H1 (cell line): ENCODE results near the gene LPP. TPM values are rescaled to one million over a fixed set of nuclear protein-coding genes. Genes with fewer than 3 reads are reported as not detected.
A peak's percentile ranks its signal among the peaks of the same experiment; 100 is the strongest.

Experiments
- CTCF ChIA-PET: fragments of 300-600 bp; sonication (Branson Sonifier 250); formaldehyde crosslinking; loops from one replicate; lab custom pipeline; 2021; ENCODE audit not compliant: partially characterized antibody; lab: Charles Lee
- POLR2A ChIA-PET: fragments of 300-600 bp; sonication (Branson Sonifier 250); formaldehyde crosslinking; loops from one replicate; lab custom pipeline; 2021; ENCODE audit warnings: inconsistent platforms; ENCODE audit not compliant: partially characterized antibody; lab: Charles Lee
- DNase-seq, 2 experiments: peaks; one replicate each; pipeline versions ENCODE4 v3.0.0 to v3.0.0-alpha.2; 2010 to 2022; ENCODE audit warnings: low spot score in 2 of 2, low read depth in 1 of 2, mixed read lengths in 1 of 2
- FAIRE-seq: peaks from 2 replicates; lab custom pipeline; 2011; peaks lifted over from hg19 to GRCh38; lab: Jason Lieb, UNC
- H2AFZ ChIP-seq: 2 replicates; pipeline ENCODE4 v1.8.1; 2012; ENCODE audit warnings: low read length, inconsistent platforms
- H2AK5ac ChIP-seq: 2 replicates; pipeline ENCODE4 v1.6.1; 2013; ENCODE audit warnings: low read depth, low read length
- H2BK120ac ChIP-seq: replicated peaks from 2 replicates; pipeline ENCODE3; 2013; ENCODE audit warnings: low read depth, low read length, inconsistent platforms
- H2BK12ac ChIP-seq: 2 replicates; pipeline ENCODE4 v1.6.1; 2013; ENCODE audit warnings: low read depth, low read length
- H2BK15ac ChIP-seq: 2 replicates; pipeline ENCODE4 v1.6.1; 2013; ENCODE audit warnings: low read length
- H2BK20ac ChIP-seq: 2 replicates; pipeline ENCODE4 v1.6.1; 2013; ENCODE audit warnings: low read length
- H2BK5ac ChIP-seq: 2 replicates; pipeline ENCODE4 v1.6.1; 2013; ENCODE audit warnings: low read depth, low read length
- H3K14ac ChIP-seq: 2 replicates; pipeline ENCODE4 v1.6.1; 2013; ENCODE audit warnings: inconsistent platforms; ENCODE audit not compliant: insufficient read length
- H3K18ac ChIP-seq: 2 replicates; pipeline ENCODE4 v1.6.1; 2013; ENCODE audit warnings: low read length; ENCODE audit errors: extremely low read depth
- H3K23ac ChIP-seq: 2 replicates; pipeline ENCODE4 v1.6.1; 2013; ENCODE audit warnings: inconsistent platforms; ENCODE audit not compliant: insufficient read length
- H3K23me2 ChIP-seq: 2 replicates; pipeline ENCODE4 v1.6.1; 2013; ENCODE audit warnings: low read depth, low read length
- H3K27ac ChIP-seq: 2 replicates; pipeline ENCODE4 v1.6.1; 2011; ENCODE audit warnings: low read depth, low read length, inconsistent platforms
- H3K27me3 ChIP-seq, 4 experiments: replicated peaks in 1 of 4; 1 replicate in 1 of 4; 2 replicates in 3 of 4; pipeline versions ENCODE4 v1.6.1 to v1.8.1; 2011 to 2013; ENCODE audit warnings: low read length in 3 of 4, mild to moderate bottlenecking in 3 of 4, inconsistent platforms in 2 of 4, mixed read lengths in 2 of 4, moderate library complexity in 1 of 4; ENCODE audit not compliant: control insufficient read depth in 3 of 4, insufficient read depth in 3 of 4; ENCODE audit errors: extremely low read depth in 1 of 4
- H3K36me3 ChIP-seq, 4 experiments: 2 replicates each; pipeline versions ENCODE4 v1.6.1 to v1.8.1; 2011 to 2013; ENCODE audit warnings: mild to moderate bottlenecking in 4 of 4, low read length in 3 of 4, moderate library complexity in 2 of 4, control low read depth in 1 of 4, inconsistent platforms in 1 of 4; ENCODE audit not compliant: insufficient read depth in 4 of 4, control insufficient read depth in 2 of 4
- H3K4ac ChIP-seq: replicated peaks from 2 replicates; pipeline ENCODE3; 2013; ENCODE audit warnings: low read length, low read depth, mixed read lengths, inconsistent platforms; ENCODE audit not compliant: insufficient read length
- H3K4me1 ChIP-seq, 4 experiments: replicated peaks in 1 of 4; 1 replicate in 1 of 4; 2 replicates in 3 of 4; pipeline versions ENCODE4 v1.6.1 to v1.8.1; 2011 to 2013; ENCODE audit warnings: low read length in 3 of 4, inconsistent platforms in 2 of 4, mixed read lengths in 1 of 4; ENCODE audit not compliant: insufficient read depth in 4 of 4, control insufficient read depth in 3 of 4
- H3K4me2 ChIP-seq, 2 experiments: 2 replicates each; pipeline versions ENCODE4 v1.6.1 to v1.8.1; 2011 to 2013; ENCODE audit warnings: low read depth in 2 of 2, low read length in 2 of 2, control low read depth in 1 of 2, inconsistent platforms in 1 of 2, mild to moderate bottlenecking in 1 of 2; ENCODE audit not compliant: insufficient read depth in 1 of 2
- H3K4me3 ChIP-seq, 4 experiments: fragments of 200-600, 300-600 bp in 1 of 4; sonication (generic), shearing (Covaris generic), sonication (Bioruptor Twin) in 1 of 4; 2 replicates each; pipeline versions ENCODE4 v1.5.1 to v1.8.1; 2011 to 2016; ENCODE audit warnings: low read length in 4 of 4, low read depth in 3 of 4, control low read depth in 2 of 4, inconsistent platforms in 2 of 4, mild to moderate bottlenecking in 2 of 4, mixed read lengths in 1 of 4, moderate library complexity in 1 of 4; ENCODE audit not compliant: insufficient read depth in 2 of 4; ENCODE audit errors: extremely low read depth in 1 of 4
- H3K56ac ChIP-seq: replicated peaks from 2 replicates; pipeline ENCODE3; 2013; ENCODE audit warnings: low read depth, mild to moderate bottlenecking, mixed read lengths, low read length, inconsistent platforms; ENCODE audit not compliant: insufficient read length
- H3K79me1 ChIP-seq: 2 replicates; pipeline ENCODE4 v1.6.1; 2013; ENCODE audit warnings: low read depth, low read length, control low read depth
- H3K79me2 ChIP-seq, 2 experiments: 2 replicates each; pipeline versions ENCODE4 v1.6.1 to v1.8.1; 2012 to 2013; ENCODE audit warnings: low read length in 2 of 2, mild to moderate bottlenecking in 2 of 2, inconsistent platforms in 1 of 2; ENCODE audit not compliant: insufficient read depth in 2 of 2, control insufficient read depth in 1 of 2
- H3K9ac ChIP-seq, 4 experiments: replicated peaks in 1 of 4; 1 replicate in 1 of 4; 2 replicates in 3 of 4; pipeline versions ENCODE4 v1.6.1 to v1.8.1; 2011 to 2013; ENCODE audit warnings: low read depth in 3 of 4, low read length in 3 of 4, control low read depth in 2 of 4, mild to moderate bottlenecking in 2 of 4, moderate library complexity in 2 of 4, inconsistent platforms in 1 of 4; ENCODE audit errors: extremely low read depth in 1 of 4
- H3K9me3 ChIP-seq, 2 experiments: 2 replicates each; pipeline versions ENCODE4 v1.6.1 to v1.8.1; 2012 to 2013; ENCODE audit warnings: mild to moderate bottlenecking in 2 of 2, moderate library complexity in 2 of 2, control low read depth in 1 of 2, inconsistent platforms in 1 of 2, low read depth in 1 of 2, low read length in 1 of 2, mixed read lengths in 1 of 2; ENCODE audit not compliant: insufficient read depth in 2 of 2
- H4K20me1 ChIP-seq, 2 experiments: replicated peaks in 1 of 2; 2 replicates each; pipeline versions ENCODE3 to v1.8.1; 2011 to 2013; ENCODE audit warnings: inconsistent platforms in 2 of 2, low read length in 2 of 2, mild to moderate bottlenecking in 1 of 2; ENCODE audit not compliant: insufficient read depth in 2 of 2, control insufficient read depth in 1 of 2
- H4K5ac ChIP-seq: 2 replicates; pipeline ENCODE4 v1.6.1; 2013; ENCODE audit warnings: low read length, low read depth, mixed read lengths, inconsistent platforms; ENCODE audit not compliant: insufficient read length
- H4K8ac ChIP-seq: 2 replicates; pipeline ENCODE4 v1.8.0; 2013; ENCODE audit warnings: mild to moderate bottlenecking, moderate library complexity, low read length, inconsistent platforms; ENCODE audit not compliant: insufficient read depth; ENCODE audit errors: extremely low read depth
- H4K91ac ChIP-seq: replicated peaks from 2 replicates; pipeline ENCODE3; 2013; ENCODE audit warnings: low read length, mixed read lengths, inconsistent platforms; ENCODE audit not compliant: insufficient read length
- BACH1 ChIP-seq: IDR thresholded peaks from 2 replicates; pipeline ENCODE4 v1.6.1; 2012; ENCODE audit warnings: low read length, improper control_type of control experiment
- CBX5 ChIP-seq: fragments of 300-800, 300-1000 bp; sonication (generic); IDR thresholded peaks from 2 replicates; pipeline ENCODE4 v1.7.1; 2016; ENCODE audit warnings: antibody characterized with exemption, low read length, low read depth
- CBX8 ChIP-seq: fragments of 300-800, 300-1000 bp; sonication (generic); IDR thresholded peaks from 2 replicates; pipeline ENCODE4 v1.7.1; 2016; ENCODE audit warnings: low read depth, low read length, borderline replicate concordance
- RAD21 ChIP-seq, 2 experiments: IDR thresholded peaks in 1 of 2; conservative IDR thresholded peaks in 1 of 2; 2 replicates each; pipeline ENCODE4 v1.6.1; 2011; ENCODE audit warnings: low read depth in 2 of 2, low read length in 2 of 2, improper control_type of control experiment in 1 of 2, inconsistent platforms in 1 of 2, mild to moderate bottlenecking in 1 of 2, moderate library complexity in 1 of 2
- SIN3A ChIP-seq, 2 experiments: IDR thresholded peaks in 1 of 2; conservative IDR thresholded peaks in 1 of 2; 2 replicates each; pipeline ENCODE4 v1.6.1; 2011 to 2012; ENCODE audit warnings: low read length in 2 of 2, improper control_type of control experiment in 1 of 2, low read depth in 1 of 2, mild to moderate bottlenecking in 1 of 2
- WGBS, 2 experiments: shearing (Covaris generic) in 1 of 2; methylation state at CpG; one replicate each; pipeline versions ENCODE4 v1.1.6 to v1.1.7; 2013 to 2015; ENCODE audit warnings: low lambda C conversion rate in 2 of 2, mixed read lengths in 2 of 2, inconsistent platforms in 1 of 2, low coverage in 1 of 2, missing lambda C conversion rate in 1 of 2; ENCODE audit not compliant: insufficient replicate concordance in 2 of 2, insufficient coverage in 1 of 2, insufficient read length in 1 of 2; ENCODE audit errors: extremely low coverage in 1 of 2, missing lambda C conversion rate in 1 of 2; 5-methylcytosine and 5-hydroxymethylcytosine counted together
- polyA plus RNA-seq, 7 experiments: library from polyadenylated mRNA; depleted of rRNA in 3 of 7; stranded (reverse) in 5 of 7; unstranded in 2 of 7; fragments of >200 nt in 5 of 7; fragments of 200-250 nt in 2 of 7; gene quantifications; 1 replicate in 5 of 7; 2 replicates in 1 of 7; 4 replicates in 1 of 7; pipeline versions ENCODE4 v1.2.1 to v1.2.3, GENCODE V29; 2011 to 2013; ENCODE audit warnings: missing spikeins in 2 of 7, mixed read lengths in 2 of 7
- total RNA-seq: library from RNA; stranded (reverse); fragmentation: NEBNext Ultra II Directional; extraction: Animal tissue kit (Norgen Biotek cat#: 25700); gene quantifications from 2 replicates; pipeline ENCODE4 v1.2.1, GENCODE V29; 2021
- TF ChIP-seq, protein P1 (sequence below), 3 experiments: IDR thresholded peaks; 1 replicate in 2 of 3; 2 replicates in 1 of 3; pipeline versions ENCODE4 v1.5.1 to v1.6.1; 2011; ENCODE audit warnings: low read length in 3 of 3, mild to moderate bottlenecking in 3 of 3, inconsistent platforms in 2 of 3, low read depth in 1 of 3, moderate library complexity in 1 of 3; ENCODE audit not compliant: insufficient read depth in 1 of 3; ENCODE audit errors: control extremely low read depth in 1 of 3

The LPP gene
- total and polyA plus RNA-seq, 2 of the 8 experiments (the other 6 are each of a cell fraction or from before 2014, with no cell fraction given), result 10.0 to 53.3 TPM

GRCh38 chr3:188792793-188793192 is 638.8 kb downstream of the LPP start:
- Histone ChIP-seq H3K23ac (no peak overlapping the region), H2BK120ac (no peak overlapping the region), H2AFZ (no peak overlapping the region), H2BK15ac (no peak overlapping the region), H4K91ac (no peak overlapping the region), H3K56ac (no peak overlapping the region)
- WGBS, 2 experiments, result 86% methylated on average over 6 of the region's 6 CpGs; no CpG with 5 or more reads in 1 of the 2 experiments
- TF ChIP-seq CBX5 (no peak), SIN3A (conservative IDR thresholded peaks at IDR 0.05 in 1 of 2, IDR thresholded peaks at IDR 0.05 in 1 of 2; ENCODE audit: low read depth in 1 of 2, low read length in 2 of 2) (0 out of 4 replicates have a peak, but pooled peaks of 1 of the 2 experiments have one; percentile 56), BACH1 (no peak), CBX8 (no peak), RAD21 (IDR thresholded peaks at IDR 0.05 in 1 of 2, conservative IDR thresholded peaks at IDR 0.05 in 1 of 2; ENCODE audit: low read depth in 2 of 2, low read length in 2 of 2) (peak; percentile 55 to 66)
- TF ChIP-seq, protein P1, sequence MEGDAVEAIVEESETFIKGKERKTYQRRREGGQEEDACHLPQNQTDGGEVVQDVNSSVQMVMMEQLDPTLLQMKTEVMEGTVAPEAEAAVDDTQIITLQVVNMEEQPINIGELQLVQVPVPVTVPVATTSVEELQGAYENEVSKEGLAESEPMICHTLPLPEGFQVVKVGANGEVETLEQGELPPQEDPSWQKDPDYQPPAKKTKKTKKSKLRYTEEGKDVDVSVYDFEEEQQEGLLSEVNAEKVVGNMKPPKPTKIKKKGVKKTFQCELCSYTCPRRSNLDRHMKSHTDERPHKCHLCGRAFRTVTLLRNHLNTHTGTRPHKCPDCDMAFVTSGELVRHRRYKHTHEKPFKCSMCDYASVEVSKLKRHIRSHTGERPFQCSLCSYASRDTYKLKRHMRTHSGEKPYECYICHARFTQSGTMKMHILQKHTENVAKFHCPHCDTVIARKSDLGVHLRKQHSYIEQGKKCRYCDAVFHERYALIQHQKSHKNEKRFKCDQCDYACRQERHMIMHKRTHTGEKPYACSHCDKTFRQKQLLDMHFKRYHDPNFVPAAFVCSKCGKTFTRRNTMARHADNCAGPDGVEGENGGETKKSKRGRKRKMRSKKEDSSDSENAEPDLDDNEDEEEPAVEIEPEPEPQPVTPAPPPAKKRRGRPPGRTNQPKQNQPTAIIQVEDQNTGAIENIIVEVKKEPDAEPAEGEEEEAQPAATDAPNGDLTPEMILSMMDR (IDR thresholded peaks at IDR 0.05; ENCODE audit: control extremely low read depth in 1 of 3, insufficient read depth in 1 of 3, low read depth in 1 of 3, low read length in 3 of 3), result peak; percentile 45 to 71 (median 51)
- TF ChIP-seq, all 59 proteins: peak for 3
- Histone ChIP-seq H3K23me2 (no peaks in the 10 kb centered on the region), H3K27ac (no peak overlapping the region), H2BK12ac (no peak overlapping the region), H2BK5ac (no peak overlapping the region), H3K9me3 (no peaks in the 10 kb centered on the region), H4K20me1 (no peaks in the 10 kb centered on the region), H3K79me2 (no peaks in the 10 kb centered on the region), H2AK5ac (no peak overlapping the region), H3K79me1 (no peaks in the 10 kb centered on the region), H3K4me2 (no peak overlapping the region), H3K4me1 (peaks cover 0 to 3% (median 1%) of the 10 kb centered on the region in 4 experiments; a peak in 2 of 7 replicates), H2BK20ac (no peak overlapping the region), H3K4me3 (no peak overlapping the region), H4K8ac (no peak overlapping the region), H3K4ac (no peak overlapping the region), H3K14ac (no peak overlapping the region), H4K5ac (no peak overlapping the region), H3K27me3 (no peaks in the 10 kb centered on the region), H3K18ac (no peak overlapping the region), H3K9ac (no peak overlapping the region), H3K36me3 (no peaks in the 10 kb centered on the region)
- CTCF ChIA-PET, result interaction anchor here (0.5 to 7.5 kb wide), 11 partner anchors 9 to 1492 kb away, joined by 3 to 36 read pairs (median 4); no protein-coding TSS in a partner anchor
- POLR2A ChIA-PET, result no interaction called here
- no peak for FAIRE-seq
- DNase-seq, result peak in 1 of 2 experiments; percentile 53
